Fibroblast of villous mesenchyme (primary cell): ENCODE measurements around the gene QRFP. TPM values are rescaled to one million over a fixed set of nuclear protein-coding genes. Genes with fewer than 3 reads are reported as not detected.

Experiments used
- DNase-seq: peaks from one replicate; pipeline ENCODE4 v3.0.0-alpha.2; 2010; ENCODE audit warnings: low read depth
- H3K4me3 ChIP-seq: 2 replicates; pipeline ENCODE4 v1.5.1; 2011; ENCODE audit warnings: low read depth, mild to moderate bottlenecking, low read length
- CTCF ChIP-seq: IDR thresholded peaks from 2 replicates; pipeline ENCODE4 v1.5.1; 2012; ENCODE audit warnings: low read depth, mild to moderate bottlenecking, low read length; ENCODE audit not compliant: insufficient read depth
- total RNA-seq: library from RNA; depleted of rRNA; stranded (reverse); fragments of >200 nt; gene quantifications from 2 replicates; pipeline ENCODE4 v1.2.3, GENCODE V29; 2012

QRFP gene
- total RNA-seq, 1 donor: not detected

- TF ChIP-seq CTCF: no peak
- DNase-seq: no peak
- no peak overlapping the region for H3K4me3 ChIP-seq
Measured at GRCh38 chr9:130905902-130906734, 9.5 kb upstream of the QRFP start.

- no peak for TF ChIP-seq CTCF
- no peak overlapping the region for H3K4me3 ChIP-seq
- DNase-seq: no peak
Measured at GRCh38 chr9:130905125-130905901, 8.7 kb upstream of the QRFP start.

- TF ChIP-seq CTCF: no peak
- H3K4me3 ChIP-seq: no peak overlapping the region
- no peak for DNase-seq
Measured at GRCh38 chr9:130904070-130905044, 7.7 kb upstream of the QRFP start.

- DNase-seq: no peak
- TF ChIP-seq CTCF: no peak
- no peak overlapping the region for H3K4me3 ChIP-seq
Measured at GRCh38 chr9:130903194-130904069, 6.8 kb upstream of the QRFP start.

GRCh38 chr9:130902204-130903185 is 5.9 kb upstream of the QRFP start:
- TF ChIP-seq CTCF: no peak
- H3K4me3 ChIP-seq: no peak overlapping the region
- no peak for DNase-seq
